CD4-positive, alpha-beta T cell treated with Interleukin-15 for 1 hour (primary cell): ENCODE results near the gene NR1D2.
"Not testable (repeated sequence)": the region's sequence is repeated elsewhere in the genome, so short reads cannot be mapped to it uniquely, and the experiment has no call there.

Experiments
- DNase-seq: peaks from one replicate; pipeline ENCODE4 v3.0.0-alpha.2; 2020

The NR1D2 gene

DNA sequence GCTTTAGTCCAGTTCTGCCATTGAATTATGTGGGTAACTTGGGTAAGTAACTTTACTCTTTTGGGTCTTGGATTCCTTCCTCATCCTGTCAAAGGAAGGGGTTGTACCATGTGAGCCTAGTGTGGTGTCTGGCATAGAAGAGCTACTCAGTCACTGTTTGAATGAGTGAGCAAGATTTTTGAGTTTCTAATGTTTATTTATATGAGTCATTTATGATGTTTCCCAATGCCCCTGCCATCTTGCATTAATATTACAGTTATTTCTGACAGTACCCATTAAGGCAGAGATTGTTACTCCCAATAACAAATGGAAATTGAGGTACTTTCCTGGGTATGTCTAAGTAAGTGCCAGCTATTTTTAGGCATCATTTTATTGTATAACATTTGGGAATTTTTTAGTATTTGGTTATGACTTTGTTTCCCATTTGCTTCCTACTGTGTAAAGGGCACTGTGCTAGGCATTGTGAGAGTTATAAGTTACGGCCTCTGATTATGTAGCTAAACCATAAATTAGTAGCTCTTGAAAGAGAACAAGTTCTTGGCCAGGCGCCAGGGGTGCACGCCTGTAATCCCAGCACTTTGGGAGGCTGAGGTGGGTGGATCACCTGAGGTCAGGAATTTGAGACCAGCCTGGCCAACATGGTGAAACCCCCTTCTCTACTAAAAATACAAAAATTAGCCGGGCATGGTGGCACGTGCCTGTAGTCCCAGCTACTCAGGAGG lies 23.5 kb downstream of the NR1D2 start:
- DNase-seq: no peak

DNA sequence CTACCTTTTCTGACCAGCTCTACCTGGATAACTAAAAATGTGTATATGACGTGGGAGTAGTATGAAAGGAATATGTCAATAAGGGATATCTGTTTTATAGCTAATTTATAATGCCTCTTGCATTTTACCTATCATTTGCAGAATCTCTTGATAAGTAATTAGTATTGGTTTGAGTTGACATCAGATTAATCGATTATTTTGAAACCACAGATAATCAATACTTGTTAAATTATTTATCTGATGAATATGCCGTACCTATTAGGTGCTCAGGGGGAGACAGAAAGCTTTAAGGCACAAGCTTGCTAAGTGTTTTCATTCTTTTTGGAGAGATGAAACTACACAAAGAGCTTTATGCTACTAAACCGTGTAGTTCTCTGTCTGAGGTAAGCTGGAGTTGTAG lies 24.3 kb downstream of the NR1D2 start:
- DNase-seq: no peak

GRCh38 chr3:23971684-23972083 lies 26.6 kb downstream of the NR1D2 start:
- no peak for DNase-seq

DNA sequence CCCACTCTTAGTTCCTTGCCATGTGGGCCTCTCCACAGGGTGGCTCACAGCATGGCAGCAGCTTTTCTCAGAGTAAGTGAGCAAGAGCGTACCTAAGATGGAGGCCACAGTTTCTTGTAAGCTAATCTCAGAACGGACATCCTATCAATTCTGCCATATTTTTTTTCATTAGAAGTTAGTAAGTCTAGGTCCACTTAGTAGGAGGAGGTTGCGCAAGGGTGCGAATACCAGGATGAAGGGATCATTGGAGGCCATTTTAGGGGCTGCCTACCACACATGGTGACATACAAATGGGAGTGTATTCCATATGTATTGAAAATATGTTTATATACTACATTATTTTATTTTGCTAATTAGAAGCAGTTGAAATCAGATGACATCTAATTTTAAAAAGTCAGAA lies 31.5 kb downstream of the NR1D2 start:
- no peak for DNase-seq

DNA sequence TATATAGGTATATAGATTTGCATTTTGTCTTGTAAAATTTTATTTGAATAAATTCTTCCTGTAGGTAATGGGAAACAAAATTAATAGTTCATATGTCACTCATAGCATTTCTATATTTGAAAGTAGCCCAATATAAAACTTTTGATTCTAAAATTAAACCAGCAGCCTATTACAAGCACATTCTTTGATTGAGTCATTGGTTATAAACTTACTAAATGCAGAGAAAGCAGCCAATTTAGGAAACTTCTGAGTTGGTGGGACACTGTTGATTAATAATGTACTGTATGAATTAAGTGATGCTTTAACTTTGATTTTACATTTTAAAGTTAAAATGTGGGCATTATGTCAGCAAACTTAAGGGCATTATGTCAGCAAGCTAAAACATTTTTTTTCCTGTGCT lies 34.5 kb downstream of the NR1D2 start:
- no peak for DNase-seq

DNA sequence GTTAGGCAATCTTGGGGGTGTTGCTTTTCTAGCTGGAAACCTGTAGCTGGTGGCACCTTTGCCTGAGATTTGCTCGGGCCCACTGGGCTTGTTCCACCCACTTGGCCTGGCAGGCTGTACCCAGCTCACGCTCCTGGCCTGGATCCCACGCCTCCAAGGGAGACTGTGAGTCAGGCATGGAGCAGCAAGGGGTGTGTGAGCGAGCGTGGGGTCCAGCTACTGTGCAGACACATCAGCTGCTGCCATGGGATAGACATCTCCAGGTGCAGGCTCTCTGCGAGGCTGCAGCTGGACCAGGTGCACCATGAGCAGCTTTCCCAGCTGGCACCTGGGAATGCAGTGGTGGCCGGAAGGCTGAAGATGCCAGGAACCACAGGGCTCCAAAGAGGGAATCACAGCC lies 36.0 kb downstream of the NR1D2 start:
- no peak for DNase-seq

DNA sequence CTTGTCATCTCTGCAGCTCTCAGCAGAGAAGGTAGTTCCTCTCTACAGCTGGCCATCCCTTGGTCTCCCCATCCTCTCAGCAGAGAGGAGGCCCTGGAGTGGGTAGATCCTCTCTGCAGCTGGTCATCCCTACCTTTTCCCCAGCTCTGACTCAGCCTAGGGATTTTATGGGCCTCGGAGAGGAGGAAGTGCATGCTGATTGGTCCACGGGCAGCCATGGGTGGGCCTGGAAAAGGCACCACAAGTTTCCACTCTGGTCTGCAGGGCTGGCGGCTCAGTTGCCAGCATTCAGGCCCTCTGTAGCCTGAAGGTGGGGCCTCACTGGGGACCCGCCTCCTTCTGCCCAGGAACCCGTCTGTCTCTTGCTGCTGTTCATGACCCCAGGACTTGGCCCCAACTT lies 36.9 kb downstream of the NR1D2 start:
- DNase-seq: no peak

GRCh38 chr3:23984934-23985333 lies 39.8 kb downstream of the NR1D2 start:
- DNase-seq: no peak

- DNase-seq: no peak
Observed at GRCh38 chr3:23985747-23986544, 40.9 kb downstream of the NR1D2 start.

DNA sequence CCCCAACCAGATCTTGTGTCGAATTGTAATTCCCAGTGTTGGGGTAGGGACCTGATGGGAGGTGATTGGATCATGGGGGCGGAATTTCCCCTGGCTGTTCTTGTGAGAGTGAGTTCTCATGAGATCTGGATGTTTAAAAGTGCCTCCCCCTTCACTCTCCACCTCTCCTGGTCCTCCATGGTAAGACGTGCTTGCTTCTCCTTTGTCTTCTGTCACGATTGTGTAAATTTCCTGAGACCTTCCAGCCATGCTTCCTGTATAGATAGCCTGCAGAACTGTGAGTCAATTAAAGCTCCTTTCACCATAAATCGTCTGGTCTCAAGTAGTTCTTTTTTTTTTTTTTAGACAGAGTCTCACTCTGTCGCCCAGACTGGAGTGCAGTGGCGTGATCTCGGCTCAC lies 42.3 kb downstream of the NR1D2 start:
- no peak for DNase-seq

DNA sequence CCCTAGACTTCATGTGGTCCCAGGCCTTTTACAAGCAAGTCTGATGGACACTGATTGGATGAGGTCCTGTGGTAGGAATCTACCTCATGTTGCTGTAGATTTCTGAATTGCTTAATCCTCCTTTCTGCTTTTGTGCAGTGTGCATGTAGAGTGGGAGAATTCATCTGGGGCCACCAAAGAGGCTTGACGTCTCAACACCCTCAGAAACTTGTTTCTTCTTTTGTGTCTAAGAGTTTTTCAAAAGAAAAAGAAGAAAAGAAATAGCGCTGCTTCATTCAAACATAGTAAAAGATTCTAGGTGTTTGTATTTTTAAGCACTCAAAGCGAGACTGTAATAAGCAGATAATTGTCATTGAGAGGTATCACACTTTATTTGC lies 46.2 kb downstream of the NR1D2 start:
- DNase-seq: no peak

GRCh38 chr3:23991683-23992628 lies 46.9 kb downstream of the NR1D2 start:
- no peak for DNase-seq

- no peak for DNase-seq
Observed at GRCh38 chr3:23993556-23994243, 48.6 kb downstream of the NR1D2 start.

DNA sequence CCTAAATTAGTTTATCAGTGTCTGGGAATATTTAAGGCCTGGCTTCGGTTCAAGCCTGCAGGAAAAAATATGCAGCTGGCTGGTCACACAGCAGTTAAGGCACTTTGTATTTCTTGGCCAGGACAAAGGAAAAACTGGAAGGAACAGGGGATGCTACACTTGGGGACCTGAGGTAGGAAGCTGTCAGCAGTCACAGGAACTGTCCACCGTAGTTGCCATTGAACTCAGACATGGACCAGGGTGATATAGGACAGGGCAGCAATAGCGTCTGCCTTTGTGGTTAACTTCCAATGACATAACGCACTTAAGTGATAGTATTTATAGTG lies 49.1 kb downstream of the NR1D2 start:
- no peak for DNase-seq

DNA sequence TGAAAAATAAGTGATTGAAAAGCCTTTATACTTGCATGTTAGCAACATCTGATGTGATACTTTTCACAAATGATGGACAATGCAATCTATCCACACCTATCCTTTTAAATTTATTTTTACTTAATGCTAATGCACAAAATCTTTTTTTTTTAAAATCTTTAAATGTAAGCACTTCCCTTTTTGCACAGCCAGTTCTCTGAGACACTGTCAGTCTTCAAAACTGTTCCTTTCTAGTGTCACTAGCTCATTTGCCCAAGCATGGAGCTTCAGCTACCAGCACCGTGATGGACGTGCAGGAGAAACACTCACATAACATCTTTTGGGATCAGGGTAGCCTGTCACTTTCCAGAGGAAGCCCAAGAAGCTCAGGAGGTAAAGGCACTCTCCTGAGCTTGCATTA lies 50.1 kb downstream of the NR1D2 start:
- no peak for DNase-seq

GRCh38 chr3:23996095-23996524 lies 51.0 kb downstream of the NR1D2 start:
- no peak for DNase-seq

DNA sequence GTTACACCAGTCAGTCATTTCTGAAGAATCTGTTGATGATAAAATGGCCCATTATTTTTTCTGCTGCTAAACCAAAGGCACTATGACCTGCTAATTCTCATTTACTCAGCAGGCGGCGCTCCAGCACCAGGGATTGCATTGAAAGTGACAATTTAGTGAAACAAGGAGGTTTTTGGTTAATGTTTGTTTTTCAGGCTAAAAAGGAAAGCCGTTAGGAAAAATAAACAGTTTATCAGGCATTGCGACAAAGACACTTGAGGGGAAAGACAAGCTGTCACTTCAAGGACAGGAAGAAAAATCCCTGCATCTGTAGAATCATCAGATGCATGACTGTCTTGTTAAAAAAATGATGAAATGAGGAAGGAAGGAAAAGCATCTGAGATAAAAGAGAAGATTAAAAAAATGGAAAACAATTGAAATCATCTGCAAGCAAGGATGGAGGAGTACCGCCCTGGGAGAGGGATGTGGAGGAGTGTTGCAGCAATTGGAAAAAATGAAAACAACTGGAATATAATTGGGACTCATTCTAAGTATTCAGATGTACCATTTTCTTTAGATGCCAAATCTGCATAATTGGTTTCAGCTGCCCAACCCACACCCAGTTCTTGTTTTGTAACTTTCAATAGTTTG lies 54.0 kb downstream of the NR1D2 start:
- peak; percentile 49 for DNase-seq

DNA sequence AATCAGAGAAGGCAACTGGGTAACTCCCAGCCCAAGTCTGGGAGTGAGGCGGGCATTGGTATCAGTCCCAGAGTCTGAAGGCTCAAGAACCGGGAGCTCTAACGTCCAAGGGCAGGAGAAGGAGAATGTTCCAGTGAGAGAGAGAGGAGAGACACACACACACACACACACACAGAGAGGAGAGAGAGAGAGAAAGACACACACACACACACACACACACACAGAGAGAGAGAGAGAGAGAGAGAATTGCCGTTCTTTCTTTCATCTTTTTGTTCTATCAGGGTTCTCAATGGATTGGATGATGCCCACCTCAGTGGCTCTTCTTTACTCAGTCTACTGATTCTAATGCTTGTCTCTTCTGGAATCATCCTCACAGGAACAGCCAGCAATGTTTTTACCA lies 57.0 kb downstream of the NR1D2 start:
- DNase-seq: no peak

DNA sequence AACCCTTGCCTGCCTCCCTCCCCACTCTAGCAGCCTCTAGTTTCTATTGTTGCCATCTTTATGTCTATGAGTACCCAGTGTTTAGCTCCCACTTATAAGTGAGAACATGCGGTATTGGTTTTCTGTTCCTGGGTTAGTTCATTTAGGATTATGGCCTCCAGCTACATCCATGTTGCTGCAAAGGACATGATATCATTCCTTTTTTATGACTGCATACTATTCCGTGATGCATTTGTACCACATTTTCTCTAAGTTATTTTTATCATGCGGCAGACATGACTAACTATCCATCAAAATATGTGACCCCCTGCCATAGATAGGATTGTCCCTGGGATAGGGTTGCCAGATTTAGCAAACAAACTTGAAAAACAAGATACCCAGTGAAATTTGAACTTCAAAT lies 58.4 kb downstream of the NR1D2 start:
- no peak for DNase-seq

DNA sequence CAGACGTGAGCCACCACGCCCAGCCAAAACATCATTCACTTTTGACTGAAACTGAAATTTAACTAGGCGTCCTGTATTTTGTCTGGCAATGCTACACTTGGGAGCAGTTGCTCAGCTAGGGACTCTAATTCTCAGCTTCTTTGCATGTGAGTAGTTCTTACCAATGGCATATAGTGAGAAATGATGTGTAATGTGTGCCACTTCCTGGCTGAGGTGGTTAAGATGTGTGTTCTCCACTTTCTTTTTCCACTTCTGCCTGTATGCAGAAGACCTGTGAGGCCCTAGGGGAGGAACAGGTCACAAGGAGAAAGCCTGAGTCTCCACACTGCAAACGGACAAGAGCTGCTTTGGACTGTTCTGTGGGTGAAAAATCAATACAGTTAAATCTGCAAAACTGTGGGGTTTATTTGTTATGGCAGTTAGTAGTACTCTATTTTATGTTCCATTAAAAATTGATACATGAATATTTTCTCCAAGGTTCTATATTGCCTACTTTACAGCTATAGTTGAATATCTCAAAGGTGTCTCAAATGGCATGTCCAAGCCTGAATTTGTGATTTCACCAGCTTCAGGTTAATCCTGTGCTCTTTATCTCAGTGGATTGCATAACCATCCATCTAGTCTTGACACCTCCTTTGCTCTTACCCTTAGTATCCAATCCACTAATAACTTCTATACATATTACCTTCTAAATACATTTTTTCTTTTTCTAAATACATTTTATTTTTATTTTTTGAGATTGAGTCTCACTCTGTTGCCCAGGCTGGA lies 59.3 kb downstream of the NR1D2 start:
- no peak for DNase-seq

DNA sequence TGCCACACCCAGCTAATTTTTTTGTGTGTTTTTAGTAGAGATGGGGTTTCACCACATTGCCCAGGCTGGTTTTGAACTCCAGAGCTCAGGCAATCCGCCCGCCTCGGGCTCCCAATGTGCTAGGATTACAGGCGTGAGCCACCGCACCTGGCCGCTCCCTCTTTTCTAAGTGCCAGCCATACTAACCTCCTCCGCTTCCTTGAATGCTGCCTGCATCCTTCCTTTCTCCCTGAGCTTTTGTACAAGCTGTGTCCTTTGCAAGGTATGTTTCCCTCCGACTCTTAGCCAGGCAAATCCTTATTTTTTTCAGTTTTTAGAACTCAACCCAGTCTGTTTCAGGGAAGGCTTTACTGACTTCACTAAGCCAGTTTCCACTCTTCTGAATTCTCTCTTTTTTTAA lies 60.6 kb downstream of the NR1D2 start:
- no peak for DNase-seq

DNA sequence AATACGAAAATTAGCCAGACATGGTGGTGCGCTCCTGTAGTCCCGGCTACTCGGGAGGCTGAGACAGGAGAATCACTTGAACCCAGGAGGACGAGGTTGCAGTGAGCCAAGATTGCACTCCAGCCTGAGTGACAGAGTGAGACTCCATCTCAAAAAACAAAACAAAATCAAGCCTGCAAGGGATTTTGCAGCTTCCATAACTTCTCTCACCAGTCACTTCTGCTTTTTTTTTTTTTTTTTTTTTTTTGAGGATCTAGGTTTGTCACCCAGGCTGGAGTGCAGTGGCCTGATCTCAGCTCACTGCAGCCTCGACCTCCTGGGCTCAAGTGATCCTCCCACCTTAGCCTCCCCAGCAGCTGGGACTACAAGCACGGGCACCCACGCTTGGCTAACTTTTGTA lies 65.7 kb downstream of the NR1D2 start:
- DNase-seq: not testable (repeated sequence)
